GM19468 (cell line): ENCODE results near the gene ZNF467.

Source experiments
- ATAC-seq: cut with Tn5 transposase; IDR thresholded peaks from one replicate; pipeline ENCODE4 v1.9.1; 2021; ENCODE audit warnings: mild to moderate bottlenecking, moderate library complexity, moderate number of reproducible peaks; ENCODE audit not compliant: unreplicated experiment; ENCODE audit errors: extremely low read depth

ZNF467 gene

DNA sequence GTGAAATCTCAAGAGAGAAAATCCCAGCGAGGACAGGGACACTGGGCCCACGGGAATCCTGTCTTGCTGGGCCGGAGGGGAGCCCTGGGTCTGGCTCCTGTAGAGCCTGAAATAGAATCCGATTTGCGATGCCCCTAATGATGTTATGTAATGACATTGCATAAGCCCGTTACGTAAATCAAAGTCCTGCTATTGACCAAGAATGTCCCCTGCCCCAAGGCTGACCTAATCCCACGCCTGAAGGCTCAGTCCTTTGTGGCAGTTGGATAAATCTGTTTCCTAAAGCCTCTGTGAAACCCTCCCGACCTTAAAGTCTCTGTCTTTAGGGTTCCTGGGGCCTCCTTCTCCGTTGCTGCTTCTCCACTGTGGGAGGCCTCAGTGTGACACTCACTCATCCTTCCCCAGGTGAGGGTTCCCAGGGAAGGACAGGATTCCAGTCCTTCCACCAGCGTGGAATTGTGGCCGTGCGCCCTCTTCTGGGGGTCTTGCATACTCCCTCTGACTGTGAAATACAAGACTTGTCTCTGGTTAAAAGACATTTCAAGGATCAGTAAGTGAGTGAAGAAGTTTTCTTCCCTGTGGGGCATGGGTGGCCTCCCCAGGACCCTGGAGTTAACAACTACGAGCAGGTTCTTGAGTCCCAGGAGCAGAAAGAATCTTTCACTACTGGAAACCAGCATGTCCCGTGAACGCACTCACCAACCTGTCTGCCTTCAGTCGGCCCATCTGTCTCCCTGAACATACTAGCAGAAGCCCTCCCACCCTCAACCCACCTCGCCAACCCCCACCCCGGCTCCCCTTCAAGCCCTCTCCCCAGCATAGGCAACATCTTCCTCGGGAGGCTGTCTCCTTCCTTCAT is 19.8 kb downstream of the ZNF467 start:
- ATAC-seq: no peak

DNA sequence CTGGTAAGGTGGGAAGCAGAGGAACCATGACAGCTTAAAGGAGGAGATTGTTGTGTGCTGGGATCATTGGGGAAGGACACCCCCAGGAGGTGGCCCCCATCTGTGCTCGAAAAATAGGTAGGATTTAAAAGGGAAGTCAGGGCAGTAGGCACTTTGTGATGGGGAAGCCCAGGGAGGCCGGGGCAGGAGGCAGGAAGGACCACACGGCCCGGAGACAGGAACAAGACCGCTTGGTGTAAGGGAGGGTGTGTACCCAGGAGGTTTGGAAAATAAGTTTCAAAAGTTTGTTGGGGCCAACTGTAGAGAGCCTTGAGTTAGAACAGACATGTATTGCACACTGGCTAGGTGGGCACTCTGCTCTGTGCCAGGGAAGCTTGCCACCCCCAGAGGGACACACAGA is 20.7 kb downstream of the ZNF467 start:
- no peak for ATAC-seq

DNA sequence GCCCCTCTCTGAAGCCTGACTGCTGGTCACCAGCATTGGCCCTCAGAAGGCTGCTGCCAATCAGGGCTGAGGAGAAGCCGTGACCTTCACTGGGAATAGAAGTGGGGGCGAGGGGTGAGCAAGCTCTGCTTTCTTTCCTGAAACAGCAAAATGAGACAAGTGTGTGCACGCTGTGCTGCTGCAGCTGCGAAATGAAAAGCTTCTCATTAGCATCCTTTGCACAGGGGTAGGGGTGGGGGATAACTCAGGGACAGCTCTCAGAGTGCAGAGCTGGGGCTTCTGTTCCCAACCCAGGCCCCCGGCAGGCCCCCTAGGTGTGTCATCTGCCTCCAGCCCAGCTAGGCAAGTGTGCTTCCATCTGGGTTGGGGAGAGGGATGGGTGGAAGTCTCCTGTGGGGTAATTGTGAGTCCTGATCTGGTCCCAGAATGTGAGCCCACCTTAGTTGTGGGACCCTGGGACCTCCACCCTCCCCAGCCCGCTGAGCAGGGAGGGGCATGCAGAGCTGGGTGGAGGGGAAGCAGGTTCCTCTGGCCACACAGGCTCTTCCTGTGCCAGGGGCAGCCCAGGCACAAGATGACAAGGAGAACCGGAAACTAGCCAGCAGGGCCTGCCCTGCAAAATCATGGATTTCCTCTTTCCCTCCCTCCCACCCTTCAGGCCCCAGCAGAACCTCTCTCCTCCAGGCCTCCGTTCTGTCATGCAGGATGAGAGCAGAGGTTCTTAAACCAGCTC is 22.2 kb downstream of the ZNF467 start:
- ATAC-seq: no peak

DNA sequence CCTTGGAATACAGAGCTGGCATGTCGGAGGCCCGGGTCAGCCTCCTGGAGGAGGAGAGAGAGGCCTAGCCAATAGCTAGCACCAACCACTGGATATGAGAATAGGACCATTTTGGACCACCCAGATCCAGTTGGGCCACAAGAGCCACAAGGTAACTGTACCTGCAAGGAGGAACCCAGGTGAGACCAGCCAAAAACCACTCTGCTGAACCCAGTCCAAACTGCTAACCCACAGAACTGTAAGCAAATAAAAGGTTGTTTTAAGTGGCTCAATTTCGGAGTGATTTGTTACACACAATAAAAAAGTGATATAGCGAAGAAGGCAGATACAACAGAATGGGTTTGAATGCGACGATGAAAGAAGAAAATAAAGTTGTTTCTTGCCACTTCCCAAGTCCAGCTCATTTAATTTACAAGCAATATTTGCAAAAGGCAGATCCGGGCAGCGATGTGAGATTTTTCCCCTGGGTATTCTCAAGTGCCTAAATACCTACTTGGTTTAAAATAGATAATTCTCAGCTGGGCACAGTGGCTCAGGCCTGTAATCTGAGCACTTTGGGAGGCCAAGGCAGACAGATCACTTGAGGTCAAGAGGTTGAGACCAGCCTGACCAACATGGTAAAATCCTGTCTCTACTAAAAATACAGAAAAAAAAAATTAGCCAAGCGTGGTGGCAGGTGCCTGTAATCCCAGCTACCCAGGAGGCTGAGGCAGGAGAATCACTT is 23.1 kb downstream of the ZNF467 start:
- ATAC-seq: no peak

DNA sequence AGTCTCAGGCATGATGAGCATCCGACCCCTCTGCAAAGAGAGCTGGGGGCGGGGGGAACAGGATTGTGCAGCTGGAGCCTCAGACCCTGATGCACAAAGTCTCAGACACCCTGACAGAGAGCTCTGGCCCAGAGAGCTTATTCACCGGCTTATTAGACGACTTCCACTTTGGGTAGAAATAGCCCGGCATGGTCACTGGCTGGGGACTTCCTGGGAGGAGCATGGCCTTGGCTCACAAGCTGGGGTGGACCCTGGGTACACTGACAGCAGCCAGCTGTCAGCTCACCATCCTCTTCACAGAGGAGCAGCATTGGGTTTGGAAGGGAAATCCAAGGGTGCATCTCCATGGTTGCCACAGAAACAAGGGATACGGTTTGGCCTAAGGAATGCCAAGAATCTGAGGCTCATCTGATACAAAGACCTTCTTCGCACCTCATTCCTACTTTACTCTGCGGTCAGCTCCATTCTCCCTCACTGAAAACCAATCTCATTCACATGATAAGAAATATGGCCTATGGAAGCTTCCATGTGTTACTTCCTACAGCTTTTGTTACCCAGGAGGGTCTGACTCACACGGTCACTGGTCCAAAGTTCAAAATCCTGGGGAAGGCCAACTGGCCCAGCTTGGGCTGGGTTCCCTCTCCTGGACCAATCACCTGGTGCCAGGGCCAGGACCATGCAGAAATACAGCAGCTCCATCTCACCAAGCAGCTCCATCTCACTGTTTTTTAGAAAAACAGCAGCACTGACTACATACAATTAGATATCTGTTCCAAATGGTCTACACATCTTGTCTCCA is 25.1 kb downstream of the ZNF467 start:
- no peak for ATAC-seq

DNA sequence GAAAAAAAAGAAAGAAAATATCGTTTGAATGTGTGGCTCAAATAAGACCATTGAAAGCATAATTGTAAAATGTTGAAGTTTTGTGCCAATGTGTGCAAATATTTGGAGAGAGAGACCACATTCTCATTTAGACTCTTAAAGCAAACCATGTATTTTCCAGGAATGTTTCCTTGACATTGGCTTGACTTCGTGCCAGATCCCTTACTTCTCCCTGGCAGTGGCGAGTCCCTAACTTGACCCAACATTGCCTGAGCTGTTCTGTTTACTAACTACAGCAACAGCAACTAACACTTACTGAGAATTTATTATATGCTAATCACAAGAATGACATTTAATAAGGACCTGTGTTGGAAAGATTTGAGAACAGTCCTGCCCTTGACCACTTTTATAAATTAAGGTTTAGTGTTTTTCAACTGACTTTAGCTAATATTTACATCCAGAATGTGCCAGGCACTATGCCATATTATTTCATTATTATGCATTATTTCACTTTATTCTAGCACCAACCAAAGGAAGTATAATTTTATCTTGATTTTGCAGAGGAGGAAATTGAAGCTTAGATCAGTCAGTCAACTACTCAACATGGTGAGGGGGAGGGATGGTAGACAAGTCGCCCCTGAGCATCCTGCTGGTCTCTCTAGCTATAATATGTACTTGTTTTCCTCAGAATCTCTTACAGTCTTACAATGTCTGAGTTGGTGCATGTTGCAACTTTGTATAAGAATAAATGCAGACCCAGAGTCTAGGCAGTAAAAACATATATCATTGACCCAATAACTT is 29.7 kb downstream of the ZNF467 start:
- no peak for ATAC-seq

DNA sequence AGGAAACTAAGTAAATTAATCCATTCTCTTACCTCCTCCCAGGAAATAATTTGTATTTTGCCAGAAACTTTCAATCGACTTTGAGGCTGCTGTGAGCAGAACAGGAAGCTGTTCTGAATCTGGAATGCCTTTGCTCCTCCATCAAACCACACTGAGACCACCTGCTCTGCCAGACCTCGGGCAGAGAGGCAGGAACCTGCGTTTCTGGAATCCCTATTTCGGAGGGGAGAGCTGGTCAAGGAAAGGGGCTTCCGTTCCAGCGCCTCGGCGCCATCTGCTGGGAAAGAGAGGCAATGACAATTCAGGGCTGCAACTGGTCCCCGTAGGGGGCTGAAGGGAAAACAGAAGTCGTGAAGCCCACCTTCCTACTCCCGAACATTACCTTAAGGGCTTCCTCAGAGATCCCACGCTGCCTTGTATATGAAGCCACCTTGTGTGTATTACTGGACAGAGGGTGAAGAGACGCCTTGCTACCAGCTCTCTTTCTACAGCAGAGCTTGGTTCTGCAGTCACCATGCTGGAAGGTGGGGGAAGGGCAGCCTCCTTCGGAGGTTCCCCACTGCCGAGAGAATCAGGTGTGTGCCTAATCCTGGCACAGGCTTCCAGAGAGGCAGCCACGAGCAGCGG is 31.2 kb downstream of the ZNF467 start:
- no peak for ATAC-seq

DNA sequence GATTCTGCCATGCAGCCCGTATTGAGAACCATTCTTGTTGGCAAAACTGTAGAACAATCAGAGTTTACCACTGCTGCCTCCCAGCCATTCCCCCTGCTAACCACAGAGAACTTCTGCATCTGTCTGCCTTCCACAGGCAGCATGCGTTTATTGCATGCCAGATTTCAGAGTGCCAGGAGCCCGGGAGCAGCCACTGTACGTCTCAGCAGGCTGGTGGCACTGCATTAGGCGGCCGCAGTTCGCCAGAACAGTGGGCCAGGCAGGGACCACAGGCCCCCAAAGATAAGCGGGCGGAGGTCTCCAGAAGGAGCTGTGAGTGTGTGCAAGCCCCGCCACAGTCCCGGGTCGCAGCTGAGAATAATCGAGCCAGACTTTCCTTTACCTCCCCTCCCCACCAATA is 31.8 kb downstream of the ZNF467 start:
- ATAC-seq: no peak

DNA sequence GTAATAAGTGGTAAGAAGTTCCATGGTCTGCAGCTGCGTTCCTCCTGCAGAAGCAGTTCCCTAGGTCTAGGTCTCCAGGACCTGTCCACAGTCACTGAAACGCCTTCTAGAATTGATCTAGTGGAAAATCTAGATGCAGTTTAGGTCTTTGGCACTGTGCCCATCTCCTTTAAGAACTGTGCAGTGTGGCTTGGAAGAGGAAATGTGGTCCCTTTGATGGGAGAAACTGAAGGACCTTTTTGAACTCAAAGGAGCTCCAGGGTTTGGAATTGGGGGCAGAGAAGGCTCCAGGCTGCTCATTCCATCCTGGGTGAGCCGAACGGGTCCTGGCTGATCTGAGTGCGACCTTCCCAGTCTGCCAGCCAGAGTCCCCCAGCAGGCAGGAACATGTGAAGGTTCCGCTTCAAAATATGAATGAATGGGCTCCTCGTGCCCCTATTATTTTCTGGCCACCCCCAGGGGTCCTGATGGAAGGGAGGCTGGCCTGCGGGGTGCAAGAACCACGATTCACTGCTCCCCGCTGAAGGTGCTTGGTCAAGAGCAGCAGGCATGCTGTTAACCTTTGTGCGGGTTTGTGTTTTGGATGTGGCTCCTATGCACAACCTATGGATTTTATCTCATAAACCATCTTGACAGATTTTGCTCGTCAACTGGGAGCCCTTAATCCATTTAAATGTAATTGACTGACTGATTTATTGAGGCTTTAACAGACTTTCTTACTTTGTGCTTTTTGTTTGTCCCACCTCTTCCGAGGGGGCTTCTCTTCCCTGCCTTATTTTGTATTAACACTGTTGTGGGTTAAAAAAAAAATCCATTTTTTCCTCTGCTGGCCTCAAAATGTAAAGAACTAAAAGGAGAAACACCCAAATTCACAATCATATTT is 36.7 kb downstream of the ZNF467 start:
- ATAC-seq: no peak

DNA sequence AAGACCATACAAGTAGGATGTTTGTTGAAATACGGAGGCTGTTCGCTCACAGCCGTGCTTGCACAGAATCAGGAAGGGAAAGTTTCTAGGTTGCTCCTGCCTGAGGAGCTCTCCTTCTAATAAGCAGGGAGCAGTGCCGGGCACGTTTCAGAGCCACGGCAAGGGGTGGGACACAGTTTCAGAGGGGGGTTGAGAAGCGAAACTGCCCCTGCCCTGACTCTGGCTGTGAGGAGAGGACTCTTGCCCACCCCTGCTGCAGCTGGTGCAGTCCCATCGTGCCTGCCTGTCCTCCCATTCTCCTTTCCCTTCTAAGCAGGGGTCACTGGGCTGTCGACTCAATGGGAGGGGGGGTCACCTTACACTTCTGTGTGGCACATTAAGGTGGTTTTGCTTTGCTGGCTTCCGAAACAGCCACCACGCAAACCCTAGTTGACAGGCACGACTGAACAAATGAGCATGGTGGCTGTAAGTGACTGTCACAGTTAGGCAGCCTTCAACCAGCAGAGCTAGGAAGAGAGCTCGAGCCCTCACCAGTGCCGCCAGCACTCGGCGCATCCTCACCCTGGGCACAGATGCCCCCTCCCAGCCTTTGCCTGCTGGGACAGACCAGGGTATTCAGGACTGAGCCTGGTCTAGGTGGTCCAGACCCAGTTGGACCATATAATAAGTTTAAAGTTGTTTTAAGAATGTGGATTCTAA is 37.5 kb downstream of the ZNF467 start:
- no peak for ATAC-seq

DNA sequence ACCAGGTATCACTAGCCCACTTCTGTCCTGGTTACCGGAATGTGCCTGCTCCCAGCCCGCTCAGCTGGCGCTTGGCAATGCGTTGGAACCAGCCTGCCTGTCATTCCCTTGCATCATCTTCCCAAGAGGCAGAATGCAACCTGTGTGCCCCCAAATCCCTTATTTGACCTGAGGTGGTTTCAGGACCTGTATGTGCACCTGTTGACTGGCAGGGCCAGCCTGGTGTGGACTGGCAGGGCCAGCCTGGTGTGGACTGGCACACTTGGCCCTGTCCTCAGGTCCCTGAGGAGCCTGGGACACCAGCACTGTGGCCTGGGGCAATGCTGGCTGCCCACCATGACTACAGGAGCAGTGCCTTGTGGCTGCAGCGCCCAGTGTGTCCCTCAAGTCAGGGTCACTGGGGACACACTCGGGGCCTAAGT is 38.2 kb downstream of the ZNF467 start:
- ATAC-seq: no peak

DNA sequence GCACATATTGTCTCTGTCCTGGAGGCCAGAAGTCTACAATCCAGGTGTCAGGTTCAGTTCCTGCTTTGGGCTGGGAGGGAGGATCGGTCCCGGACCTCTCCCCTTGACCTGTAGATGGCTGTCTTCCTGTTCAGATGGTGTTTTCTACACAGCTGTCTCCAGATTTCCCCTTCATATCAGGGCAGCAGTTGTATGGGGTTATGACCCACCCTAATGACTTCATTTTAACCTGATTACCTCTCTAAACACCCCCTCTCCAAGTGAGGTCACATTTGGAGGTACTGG is 38.7 kb downstream of the ZNF467 start:
- ATAC-seq: no peak

DNA sequence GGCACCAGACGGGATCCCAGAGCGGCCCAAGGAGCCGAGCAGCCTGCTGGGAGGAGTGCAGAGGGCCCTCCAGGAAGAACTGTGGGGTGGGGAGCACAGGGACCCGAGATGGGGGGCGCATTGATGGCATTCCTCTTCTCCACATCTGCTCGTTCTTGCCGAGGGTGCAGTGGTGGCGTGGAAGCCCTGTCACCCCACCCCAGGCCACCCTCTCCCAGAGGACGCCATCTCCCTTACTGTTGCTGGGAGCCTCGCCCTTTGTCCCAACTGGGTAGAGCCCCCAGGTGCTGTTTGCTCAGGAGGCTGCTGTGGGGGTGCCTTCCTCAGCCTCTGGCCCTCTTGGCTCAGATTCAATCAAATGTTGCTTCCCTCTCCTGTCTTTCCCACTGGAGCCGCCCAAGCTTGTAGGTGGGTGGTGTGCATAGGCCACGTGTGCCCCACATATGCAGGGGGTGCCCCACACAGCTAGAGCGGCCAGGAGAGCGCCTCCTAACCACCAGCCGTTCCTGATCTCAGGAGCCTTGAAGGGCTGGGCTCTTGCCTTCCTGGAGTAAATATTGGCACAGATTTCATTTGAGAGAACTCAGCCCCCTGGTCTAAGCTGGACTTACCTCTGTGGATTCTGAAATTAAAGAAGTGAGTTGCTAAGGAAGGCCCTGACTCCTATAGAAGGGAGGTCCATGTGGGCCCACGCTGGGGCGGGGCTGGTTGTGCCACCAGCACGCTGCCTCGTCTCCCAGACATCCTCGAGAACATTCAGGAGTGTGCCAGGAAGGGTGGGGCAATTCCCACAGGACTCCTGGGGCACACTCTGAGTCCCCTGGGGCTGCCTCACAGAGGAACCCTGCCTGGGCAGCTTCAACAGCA is 39.2 kb downstream of the ZNF467 start:
- ATAC-seq: no peak

DNA sequence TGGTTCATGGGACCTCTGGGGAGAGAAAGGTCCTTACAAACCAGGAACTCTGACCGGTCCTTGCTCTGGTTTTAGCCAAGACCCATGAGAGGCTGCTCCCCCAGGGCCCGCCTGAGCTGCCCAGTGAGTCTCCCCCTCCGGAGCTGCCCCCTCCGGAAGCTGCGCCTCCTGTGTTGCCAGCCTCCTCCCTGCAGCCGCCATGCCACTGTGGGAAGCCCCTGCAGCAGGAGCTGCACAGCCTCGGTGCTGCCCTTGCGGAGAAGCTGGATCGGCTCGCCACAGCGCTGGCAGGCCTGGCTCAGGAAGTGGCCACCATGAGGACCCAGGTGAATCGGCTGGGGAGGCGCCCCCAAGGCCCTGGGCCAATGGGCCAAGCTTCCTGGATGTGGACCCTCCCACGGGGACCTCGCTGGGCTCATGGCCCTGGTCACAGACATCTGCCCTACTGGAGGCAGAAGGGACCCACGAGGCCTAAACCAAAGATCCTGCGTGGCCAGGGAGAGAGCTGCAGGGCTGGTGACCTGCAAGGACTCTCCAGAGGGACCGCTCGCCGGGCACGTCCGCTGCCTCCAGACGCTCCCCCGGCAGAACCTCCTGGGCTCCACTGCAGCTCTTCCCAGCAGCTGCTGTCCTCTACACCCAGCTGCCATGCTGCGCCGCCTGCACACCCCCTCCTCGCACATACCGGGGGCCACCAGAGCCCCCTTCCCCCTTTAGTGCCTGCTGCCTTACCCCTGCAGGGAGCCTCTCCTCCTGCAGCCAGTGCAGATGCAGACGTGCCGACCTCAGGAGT is 40.1 kb downstream of the ZNF467 start:
- ATAC-seq: no peak

DNA sequence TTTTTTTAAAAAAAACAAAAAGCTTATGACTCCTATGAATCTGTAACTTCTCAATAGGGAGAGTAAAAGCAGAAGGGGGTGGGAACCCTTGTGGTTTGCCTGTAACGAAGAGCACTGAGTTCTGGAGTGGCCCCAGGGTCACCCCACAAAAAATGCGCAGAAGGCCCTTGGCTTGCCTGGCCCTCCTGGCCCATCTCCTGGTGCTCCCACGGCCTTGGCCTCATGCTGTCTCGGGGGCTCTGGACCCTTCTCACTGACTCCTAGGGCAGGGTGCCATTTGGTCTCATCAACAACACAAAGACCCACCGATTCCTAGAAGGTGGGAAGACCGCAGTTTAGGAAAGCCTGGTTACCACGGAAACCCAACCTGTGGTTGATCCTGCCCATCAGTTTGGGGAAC is 40.8 kb downstream of the ZNF467 start:
- ATAC-seq: no peak

DNA sequence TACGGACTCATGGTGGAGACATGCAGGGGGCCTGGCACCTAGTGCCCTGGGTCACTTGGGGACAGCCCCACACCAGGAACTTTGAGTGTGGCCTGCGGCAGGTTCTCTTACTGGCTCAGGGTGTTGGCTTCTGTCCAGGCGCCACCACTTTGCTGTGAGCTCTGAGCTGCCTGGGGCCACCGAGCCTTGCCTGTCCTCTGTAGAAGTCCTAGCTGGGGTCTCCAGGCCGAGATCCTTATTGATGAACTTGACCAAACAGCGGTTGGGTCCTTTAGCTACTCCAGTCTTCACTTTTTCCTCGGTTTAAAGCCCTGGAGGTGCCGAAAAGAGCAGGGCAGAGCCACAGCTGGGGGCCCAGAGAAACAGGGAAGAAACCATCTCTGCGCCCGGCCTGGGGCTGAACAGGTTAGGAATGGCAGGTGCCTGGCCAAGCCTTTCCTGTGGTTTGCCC is 41.3 kb downstream of the ZNF467 start:
- no peak for ATAC-seq
